Activated gamma-delta T cell treated with anti-CD3 and anti-CD28 coated beads, Interleukin-2, amount 50 U/mL, for 16 hours (primary cell): Measurements from ENCODE around the gene NOA1.
"Not testable (repeated sequence)": the region's sequence is repeated elsewhere in the genome, so short reads cannot be mapped to it uniquely, and the experiment has no call there.

Experiments
- DNase-seq: peaks from one replicate; pipeline ENCODE4 v3.0.0-alpha.2; 2020; ENCODE audit warnings: low read depth

Gene NOA1

DNA sequence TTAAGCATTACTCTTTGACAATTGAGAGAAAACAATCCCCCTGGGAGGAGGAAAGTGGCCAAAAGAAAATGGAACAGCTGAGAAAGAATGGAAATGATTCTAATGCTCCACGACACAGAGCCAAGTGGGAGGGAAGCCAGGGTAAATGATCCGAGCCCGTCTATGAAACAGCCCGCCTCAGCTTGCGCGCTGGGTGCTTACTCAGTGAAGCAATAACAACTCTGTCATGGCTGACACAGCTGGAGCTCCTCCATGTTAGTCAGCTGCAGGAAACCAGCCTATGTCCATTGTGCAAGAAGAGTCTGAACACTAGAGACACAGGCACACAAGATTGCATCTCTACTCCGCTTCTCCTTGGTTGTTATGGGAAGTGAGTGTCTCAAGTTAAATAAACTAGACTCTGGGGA is 19.3 kb downstream of the NOA1 start:
- no peak for DNase-seq

- no peak for DNase-seq
Observed at GRCh38 chr4:56953680-56954520, 23.5 kb downstream of the NOA1 start.

GRCh38 chr4:56941403-56941802 is 36.0 kb downstream of the NOA1 start:
- DNase-seq, result no peak

- no peak for DNase-seq
Observed at GRCh38 chr4:56940971-56941370, 36.4 kb downstream of the NOA1 start.

- no peak for DNase-seq
Observed at GRCh38 chr4:56940403-56940802, 37.0 kb downstream of the NOA1 start.

DNA sequence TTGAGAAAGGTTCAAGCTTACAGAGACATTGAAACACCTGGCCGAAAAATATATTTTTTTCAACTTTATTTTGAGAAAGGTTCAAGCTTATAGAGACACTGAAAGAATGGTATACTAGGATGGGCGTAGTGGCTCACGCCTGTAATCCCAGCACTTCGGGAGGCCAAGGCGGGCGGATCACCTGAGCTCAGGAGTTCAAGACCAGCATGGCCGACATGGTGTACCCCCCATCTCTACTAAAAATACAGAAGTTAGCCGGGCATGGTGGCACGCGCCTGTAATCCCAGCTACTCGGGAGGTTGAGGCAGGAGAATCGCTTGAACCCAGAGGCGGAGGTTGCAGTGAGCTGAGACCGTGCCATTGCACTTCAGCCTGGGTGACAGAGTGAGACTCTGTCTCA is 37.6 kb downstream of the NOA1 start:
- not testable (repeated sequence) for DNase-seq

DNA sequence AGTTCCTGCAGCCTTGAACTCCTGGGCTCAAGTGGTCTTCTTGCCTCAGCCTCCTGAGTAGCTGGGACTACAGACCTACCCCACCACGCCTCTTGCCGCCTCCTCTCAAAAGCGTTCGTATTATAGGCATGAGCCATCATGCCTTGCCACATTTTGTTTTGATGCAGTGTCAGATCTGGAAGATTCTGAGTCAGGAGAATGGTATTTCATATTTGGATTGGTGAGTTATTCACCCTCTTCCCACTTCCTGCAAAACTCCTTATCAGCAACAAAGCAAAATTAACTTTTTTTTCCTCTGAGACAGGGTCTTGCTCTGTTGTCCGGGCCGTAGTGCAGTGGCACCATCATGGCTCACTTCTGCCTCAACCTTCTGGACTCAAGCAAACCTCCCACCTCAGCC is 40.1 kb downstream of the NOA1 start:
- DNase-seq, result no peak

DNA sequence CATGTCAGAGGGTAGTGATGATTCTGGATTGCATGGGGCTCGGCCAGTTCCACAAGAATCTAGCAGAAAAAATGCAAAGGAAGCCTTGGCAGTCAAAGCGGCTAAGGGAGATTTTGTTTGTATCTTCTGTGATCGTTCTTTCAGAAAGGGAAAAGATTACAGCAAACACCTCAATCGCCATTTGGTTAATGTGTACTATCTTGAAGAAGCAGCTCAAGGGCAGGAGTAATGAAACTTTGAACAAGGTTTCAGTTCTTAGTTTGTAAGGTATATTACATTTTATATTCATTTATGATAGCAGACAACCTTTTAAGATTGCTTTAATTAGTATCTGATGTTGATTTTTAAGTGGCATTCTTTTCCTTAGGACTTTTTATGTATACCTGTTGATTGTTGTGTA is 45.5 kb downstream of the NOA1 start:
- no peak for DNase-seq

- DNase-seq, result no peak
Observed at GRCh38 chr4:56930638-56931037, 46.8 kb downstream of the NOA1 start.

DNA sequence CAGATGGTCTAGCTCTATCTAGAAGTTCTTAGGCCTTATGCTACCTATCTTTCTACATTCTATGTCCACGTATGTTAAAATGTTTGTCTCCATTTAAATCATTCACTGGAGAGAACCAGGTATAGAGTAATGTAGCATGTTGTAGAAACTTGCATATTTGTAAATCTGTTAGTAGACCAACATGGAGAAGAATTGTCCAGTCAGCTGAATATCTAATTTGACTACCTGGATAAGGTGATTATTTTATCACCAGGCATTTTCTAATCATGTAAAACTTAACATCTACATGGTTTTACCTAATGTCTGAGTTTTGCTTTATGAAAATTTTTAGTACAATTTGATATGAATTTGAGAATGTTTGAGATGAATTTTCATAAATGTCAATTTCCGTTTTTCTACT is 50.2 kb downstream of the NOA1 start:
- DNase-seq, result no peak

DNA sequence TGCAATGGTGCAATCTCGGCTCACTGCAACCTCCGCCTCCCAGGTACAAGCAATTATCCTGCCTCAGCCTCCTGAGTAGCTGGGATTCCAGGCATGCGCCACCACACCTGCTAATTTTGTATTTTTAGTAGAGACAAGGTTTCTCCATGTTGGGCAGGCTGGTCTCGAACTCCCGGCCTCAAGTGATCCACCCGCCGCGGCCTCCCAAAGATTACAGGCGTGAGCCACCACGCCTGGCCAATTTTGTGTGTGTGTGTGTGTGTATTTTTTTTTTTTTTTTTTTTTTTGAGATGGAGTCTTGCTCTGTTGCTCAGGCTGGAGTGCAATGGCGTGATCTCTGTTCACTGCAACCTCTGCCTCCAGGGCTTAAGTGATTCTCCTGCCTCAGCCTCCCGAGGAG is 62.4 kb downstream of the NOA1 start:
- DNase-seq, result not testable (repeated sequence)

DNA sequence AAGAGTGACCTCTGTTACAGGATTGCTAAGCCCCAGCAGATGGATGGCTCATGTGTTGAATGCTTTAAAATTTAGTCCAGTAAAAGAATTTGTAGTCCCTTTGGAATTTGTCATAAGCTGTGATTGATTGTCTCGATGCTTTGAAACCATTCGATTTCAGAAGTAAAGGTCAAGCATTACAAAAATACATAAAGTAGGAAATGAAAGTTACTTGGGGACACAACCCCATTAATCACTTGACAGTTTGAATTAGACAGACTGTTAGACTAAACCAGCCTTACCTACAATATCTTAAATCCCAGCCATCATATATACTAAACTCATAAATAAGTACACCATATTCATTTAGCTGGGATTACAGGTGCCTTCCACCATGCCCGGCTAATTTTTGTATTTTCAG is 63.1 kb downstream of the NOA1 start:
- DNase-seq, result no peak
